HG03025 (cell line): ENCODE results near the gene COL18A1.

ENCODE experiments used
- ATAC-seq: cut with Tn5 transposase; IDR thresholded peaks from one replicate; pipeline ENCODE4 v1.9.1; 2021; ENCODE audit warnings: mild to moderate bottlenecking, moderate library complexity; ENCODE audit not compliant: unreplicated experiment, low FRiP score

COL18A1 gene

GRCh38 chr21:45451771-45452182, 46.8 kb downstream of the COL18A1 start:
- ATAC-seq, result no peak

- no peak for ATAC-seq
These were observed 47.8 kb downstream of the COL18A1 start for GRCh38 chr21:45452696-45453307.

- ATAC-seq, result no peak
These were observed 48.5 kb downstream of the COL18A1 start for GRCh38 chr21:45453308-45453950.

GRCh38 chr21:45454060-45454925, 49.3 kb downstream of the COL18A1 start:
- no peak for ATAC-seq

- no peak for ATAC-seq
These were observed 50.1 kb downstream of the COL18A1 start for GRCh38 chr21:45454926-45455673.

- no peak for ATAC-seq
These were observed 51.0 kb downstream of the COL18A1 start for GRCh38 chr21:45455674-45456583.

GRCh38 chr21:45456584-45457160, 51.7 kb downstream of the COL18A1 start:
- no peak for ATAC-seq

- ATAC-seq, result no peak
These were observed 52.3 kb downstream of the COL18A1 start for GRCh38 chr21:45457161-45457831.

- ATAC-seq, result no peak
These were observed 52.8 kb downstream of the COL18A1 start for GRCh38 chr21:45457832-45458172.

- no peak for ATAC-seq
These were observed 53.6 kb downstream of the COL18A1 start for GRCh38 chr21:45458281-45459170.

GRCh38 chr21:45459171-45460010, 54.4 kb downstream of the COL18A1 start:
- no peak for ATAC-seq

GRCh38 chr21:45460011-45460565, 55.1 kb downstream of the COL18A1 start:
- ATAC-seq, result no peak

GRCh38 chr21:45460611-45461368, 55.8 kb downstream of the COL18A1 start:
- ATAC-seq, result no peak

- no peak for ATAC-seq
These were observed 56.4 kb downstream of the COL18A1 start for GRCh38 chr21:45461369-45461750.

GRCh38 chr21:45461806-45462341, 56.9 kb downstream of the COL18A1 start:
- no peak for ATAC-seq

GRCh38 chr21:45463871-45464270, 58.9 kb downstream of the COL18A1 start:
- no peak for ATAC-seq
